K562 (cell line): ENCODE data around the gene TESK1.

ENCODE experiments used
- ELK1 ChIP-seq: sonication (generic); formaldehyde crosslinking; IDR thresholded peaks from 2 replicates; pipeline ENCODE4 v1.8.1; 2022; ENCODE audit warnings: missing genetic modification reagents
- HOXB6 ChIP-seq: fragments of 250-450 bp; sonication (Bioruptor Pico); IDR thresholded peaks from 2 replicates; pipeline ENCODE4 v1.5.1; 2022; ENCODE audit warnings: mild to moderate bottlenecking, borderline replicate concordance
- MGA ChIP-seq: fragments of 450-650 bp; IDR thresholded peaks from 2 replicates; pipeline ENCODE4 v1.6.1; 2016; ENCODE audit warnings: mild to moderate bottlenecking, moderate library complexity

GRCh38 chr9:35659340-35659739 is 54.3 kb downstream of the TESK1 start:
- no peak for TF ChIP-seq ELK1
- no peak for TF ChIP-seq MGA
- no peak for TF ChIP-seq HOXB6 (CRISPR knock-in tag)
